SK-N-SH (cell line): Measurements from ENCODE around the gene LNPK. TPM values are rescaled to one million over a fixed set of nuclear protein-coding genes. Genes with fewer than 3 reads are reported as not detected.

ENCODE experiments used
- CTCF ChIA-PET: fragments of 300-600, 350-600 bp; formaldehyde crosslinking; extraction: SDS; loops from one replicate; lab custom pipeline; 2021; lab: Yijun Ruan, JAX
- POLR2A ChIA-PET: fragments of 350-600 bp; sonication (Branson Sonifier 250); formaldehyde crosslinking; extraction: SDS; loops from one replicate; lab custom pipeline; 2020; ENCODE audit warnings: antibody characterized with exemption, inconsistent platforms; lab: Yijun Ruan, JAX
- DNase-seq: peaks from one replicate; pipeline ENCODE4 v3.0.0; 2012
- H2AFZ ChIP-seq: fragments of 200-600 bp; sonication (generic); 2 replicates; pipeline ENCODE4 v1.8.1; 2016; ENCODE audit warnings: antibody characterized with exemption, mild to moderate bottlenecking, low read depth
- H3F3A ChIP-seq: fragments of 200-600 bp; sonication (generic); replicated peaks from 2 replicates; pipeline ENCODE3; 2016; ENCODE audit warnings: antibody characterized with exemption, mild to moderate bottlenecking; ENCODE audit not compliant: insufficient read depth
- H3K27ac ChIP-seq, 2 experiments: fragments of 200-500 bp in 1 of 2; fragments of 200-600 bp in 1 of 2; sonication (Bioruptor generic) in 1 of 2; sonication (generic), shearing (Covaris generic) in 1 of 2; 2 replicates each; pipeline versions ENCODE4 v1.5.1 to v1.6.1; 2014 to 2016; ENCODE audit warnings: low read depth in 2 of 2, inconsistent platforms in 1 of 2, low read length in 1 of 2, mild to moderate bottlenecking in 1 of 2, mixed read lengths in 1 of 2
- H3K27me3 ChIP-seq: fragments of 200-600 bp; sonication (generic), shearing (Covaris generic); 2 replicates; pipeline ENCODE4 v1.6.1; 2016; ENCODE audit warnings: mixed run types; ENCODE audit not compliant: insufficient read depth
- H3K36me3 ChIP-seq, 2 experiments: fragments of 200-500 bp in 1 of 2; fragments of 200-600 bp in 1 of 2; sonication (Bioruptor generic) in 1 of 2; sonication (generic) in 1 of 2; replicated peaks in 1 of 2; 2 replicates each; pipeline versions ENCODE3 to v1.5.1; 2014 to 2016; ENCODE audit warnings: low read length in 1 of 2, mild to moderate bottlenecking in 1 of 2; ENCODE audit not compliant: insufficient read depth in 2 of 2, control insufficient read depth in 1 of 2
- H3K4me1 ChIP-seq, 2 experiments: fragments of 200-500 bp in 1 of 2; fragments of 200-600 bp in 1 of 2; sonication (Bioruptor generic) in 1 of 2; sonication (generic), shearing (Covaris generic) in 1 of 2; 2 replicates each; pipeline versions ENCODE4 v1.5.1 to v1.6.1; 2014 to 2016; ENCODE audit warnings: low read depth in 1 of 2, low read length in 1 of 2, mixed run types in 1 of 2; ENCODE audit not compliant: insufficient read depth in 2 of 2, control insufficient read depth in 1 of 2
- H3K4me2 ChIP-seq: fragments of 200-600 bp; sonication (generic), shearing (Covaris generic); 2 replicates; pipeline ENCODE4 v1.6.1; 2017; ENCODE audit warnings: mixed run types
- H3K4me3 ChIP-seq, 2 experiments: fragments of 200-500 bp in 1 of 2; fragments of 200-600 bp in 1 of 2; sonication (Bioruptor generic) in 1 of 2; sonication (generic), shearing (Covaris generic) in 1 of 2; 2 replicates each; pipeline versions ENCODE4 v1.5.1 to v1.8.1; 2014 to 2016; ENCODE audit warnings: low read depth in 2 of 2, inconsistent platforms in 1 of 2, low read length in 1 of 2, mild to moderate bottlenecking in 1 of 2, mixed read lengths in 1 of 2, moderate library complexity in 1 of 2
- H3K79me2 ChIP-seq: fragments of 200-600 bp; sonication (generic); 2 replicates; pipeline ENCODE4 v1.8.1; 2017; ENCODE audit warnings: mild to moderate bottlenecking; ENCODE audit not compliant: insufficient read depth
- H3K9ac ChIP-seq: fragments of 200-600 bp; sonication (generic); 2 replicates; pipeline ENCODE4 v1.6.1; 2017; ENCODE audit warnings: mixed run types
- H3K9me2 ChIP-seq: fragments of 200-600 bp; sonication (generic); 2 replicates; pipeline ENCODE4 v1.6.1; 2017; ENCODE audit warnings: mixed run types
- H3K9me3 ChIP-seq: fragments of 200-600 bp; sonication (generic); 2 replicates; pipeline ENCODE4 v1.6.1; 2017; ENCODE audit warnings: mixed run types, mild to moderate bottlenecking, moderate library complexity
- H4K20me1 ChIP-seq: fragments of 200-600 bp; sonication (generic); 2 replicates; pipeline ENCODE4 v1.6.1; 2017; ENCODE audit warnings: mild to moderate bottlenecking, mixed run types; ENCODE audit not compliant: insufficient read depth
- CHD2 ChIP-seq: fragments of 150-350 bp; IDR thresholded peaks from 2 replicates; pipeline ENCODE4 v1.6.1; 2018; ENCODE audit warnings: low read length; ENCODE audit not compliant: partially characterized antibody
- EP300 ChIP-seq, 2 experiments: IDR thresholded peaks; 2 replicates each; pipeline versions ENCODE4 v1.4.0 to v1.6.1; 2012; ENCODE audit warnings: borderline replicate concordance in 1 of 2, low read depth in 1 of 2, low read length in 1 of 2
- EZH2phosphoT487 ChIP-seq: fragments of 200-600 bp; sonication (generic); IDR thresholded peaks from 2 replicates; pipeline ENCODE4 v1.6.1; 2017; ENCODE audit warnings: low read depth, mixed run types, mild to moderate bottlenecking, antibody characterized with exemption, moderate library complexity, borderline replicate concordance
- FOSL2 ChIP-seq: IDR thresholded peaks from 2 replicates; pipeline ENCODE4 v1.4.0; 2012; ENCODE audit warnings: low read depth, mild to moderate bottlenecking, moderate library complexity, borderline replicate concordance
- FOXJ3 ChIP-seq: sonication (generic); formaldehyde crosslinking; IDR thresholded peaks from 2 replicates; pipeline ENCODE4 v1.5.1; 2020; ENCODE audit warnings: mild to moderate bottlenecking, missing genetic modification reagents
- GABPA ChIP-seq: IDR thresholded peaks from 2 replicates; pipeline ENCODE4 v1.4.0; 2012; ENCODE audit warnings: low read depth, mild to moderate bottlenecking
- JUND ChIP-seq: IDR thresholded peaks from 2 replicates; pipeline ENCODE4 v1.4.0; 2012
- MAX ChIP-seq: IDR thresholded peaks from 2 replicates; pipeline ENCODE4 v1.4.0; 2012; ENCODE audit warnings: low read depth
- MEF2A ChIP-seq: IDR thresholded peaks from 2 replicates; pipeline ENCODE4 v1.4.0; 2012; ENCODE audit warnings: low read depth, borderline replicate concordance
- MXI1 ChIP-seq: IDR thresholded peaks from 2 replicates; pipeline ENCODE4 v1.6.1; 2012; ENCODE audit warnings: mild to moderate bottlenecking, low read depth, low read length, improper control_type of control experiment
- POLR2AphosphoS5 ChIP-seq: IDR thresholded peaks from 2 replicates; pipeline ENCODE4 v1.6.1; 2012; ENCODE audit warnings: low read depth, low read length
- SIN3A ChIP-seq: IDR thresholded peaks from 2 replicates; pipeline ENCODE4 v1.6.1; 2012; ENCODE audit warnings: low read depth, mild to moderate bottlenecking, low read length, moderate library complexity, borderline replicate concordance
- TAF1 ChIP-seq: IDR thresholded peaks from 2 replicates; pipeline ENCODE4 v1.6.1; 2012; ENCODE audit warnings: low read depth, mild to moderate bottlenecking, low read length, moderate library complexity, borderline replicate concordance
- TEAD4 ChIP-seq: IDR thresholded peaks from 2 replicates; pipeline ENCODE4 v1.4.0; 2012; ENCODE audit warnings: mild to moderate bottlenecking, borderline replicate concordance; ENCODE audit not compliant: insufficient read depth
- USF2 ChIP-seq: fragments of 150-350 bp; IDR thresholded peaks from 2 replicates; pipeline ENCODE4 v1.6.1; 2017; ENCODE audit warnings: antibody characterized with exemption, low read length, low read depth, borderline replicate concordance
- WGBS: methylation state at CpG from one replicate; pipeline ENCODE4 v1.1.6; 2017; ENCODE audit warnings: low lambda C conversion rate; 5-methylcytosine and 5-hydroxymethylcytosine counted together
- polyA plus RNA-seq, 3 experiments: library from polyadenylated mRNA; depleted of rRNA; stranded (reverse); fragments of >200 nt; gene quantifications; 2 replicates each; pipeline ENCODE4 v1.2.3, GENCODE V29; 2012
- TF ChIP-seq, protein P1 (sequence below): IDR thresholded peaks from 2 replicates; pipeline ENCODE4; 2012
- TF ChIP-seq, protein P2 (sequence below): IDR thresholded peaks from 2 replicates; pipeline ENCODE4 v1.4.0; 2012; ENCODE audit warnings: low read depth, borderline replicate concordance
- TF ChIP-seq, protein P3 (sequence below): IDR thresholded peaks from 2 replicates; pipeline ENCODE4 v1.6.1; 2012; ENCODE audit warnings: mild to moderate bottlenecking, low read depth, low read length, moderate library complexity

The LNPK gene
- polyA plus RNA-seq, 1 of the 3 experiments (the other 2 are of a cell fraction) = 5.0 TPM

DNA sequence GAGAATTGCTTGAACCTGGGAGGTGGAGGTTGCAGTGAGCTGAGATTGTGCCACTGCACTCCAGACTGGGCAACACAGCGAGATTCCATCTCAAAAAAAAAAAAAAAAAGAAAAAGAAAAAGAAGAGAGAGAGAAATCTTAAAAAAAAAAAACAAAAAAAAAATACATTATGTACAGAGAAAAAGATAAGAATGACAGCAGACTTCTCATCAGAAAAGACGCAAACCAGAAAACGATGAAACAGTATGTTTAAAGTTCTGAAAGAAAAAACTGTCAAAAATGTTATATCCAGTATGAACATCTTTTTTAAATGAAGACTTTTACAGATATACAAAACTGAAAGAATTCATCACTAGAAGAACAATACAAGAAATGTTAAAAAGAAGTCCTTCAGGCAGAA is 60.4 kb downstream of the LNPK start:
- H4K20me1 ChIP-seq = no peaks in the 10 kb centered on the region
- POLR2A ChIA-PET = no interaction called here
- peaks cover 7% of the 10 kb centered on the region for H3F3A ChIP-seq
- TF ChIP-seq EZH2phosphoT487 = no peak
- no peak for TF ChIP-seq TAF1
- TF ChIP-seq TEAD4 = no peak
- no peak for TF ChIP-seq GABPA
- TF ChIP-seq, protein P1, sequence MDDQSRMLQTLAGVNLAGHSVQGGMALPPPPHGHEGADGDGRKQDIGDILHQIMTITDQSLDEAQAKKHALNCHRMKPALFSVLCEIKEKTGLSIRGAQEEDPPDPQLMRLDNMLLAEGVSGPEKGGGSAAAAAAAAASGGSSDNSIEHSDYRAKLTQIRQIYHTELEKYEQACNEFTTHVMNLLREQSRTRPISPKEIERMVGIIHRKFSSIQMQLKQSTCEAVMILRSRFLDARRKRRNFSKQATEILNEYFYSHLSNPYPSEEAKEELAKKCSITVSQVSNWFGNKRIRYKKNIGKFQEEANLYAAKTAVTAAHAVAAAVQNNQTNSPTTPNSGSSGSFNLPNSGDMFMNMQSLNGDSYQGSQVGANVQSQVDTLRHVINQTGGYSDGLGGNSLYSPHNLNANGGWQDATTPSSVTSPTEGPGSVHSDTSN = no peak
- TF ChIP-seq EP300 (IDR thresholded peaks at IDR 0.05; ENCODE audit: borderline replicate concordance in 1 of 2, low read depth in 1 of 2, low read length in 1 of 2) = no peak
- TF ChIP-seq MXI1 = no peak
- no peak for TF ChIP-seq USF2
- TF ChIP-seq MEF2A = no peak
- TF ChIP-seq, protein P2, sequence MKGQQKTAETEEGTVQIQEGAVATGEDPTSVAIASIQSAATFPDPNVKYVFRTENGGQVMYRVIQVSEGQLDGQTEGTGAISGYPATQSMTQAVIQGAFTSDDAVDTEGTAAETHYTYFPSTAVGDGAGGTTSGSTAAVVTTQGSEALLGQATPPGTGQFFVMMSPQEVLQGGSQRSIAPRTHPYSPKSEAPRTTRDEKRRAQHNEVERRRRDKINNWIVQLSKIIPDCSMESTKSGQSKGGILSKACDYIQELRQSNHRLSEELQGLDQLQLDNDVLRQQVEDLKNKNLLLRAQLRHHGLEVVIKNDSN = no peak
- no peak for TF ChIP-seq SIN3A
- TF ChIP-seq FOSL2 = no peak
- no peaks in the 10 kb centered on the region for H3K9me3 ChIP-seq
- H3K9ac ChIP-seq = no peak overlapping the region
- H3K4me2 ChIP-seq = no peak overlapping the region
- DNase-seq = no peak
- no peaks in the 10 kb centered on the region; a peak in 1 of 4 replicates for H3K4me1 ChIP-seq
- CTCF ChIA-PET = no interaction called here
- WGBS = 92% methylated on average over 3 of the region's 3 CpGs
- no peaks in the 10 kb centered on the region for H3K79me2 ChIP-seq
- peaks cover 22 to 28% of the 10 kb centered on the region in 2 experiments for H3K36me3 ChIP-seq
- H2AFZ ChIP-seq = no peak overlapping the region
- no peak overlapping the region for H3K27ac ChIP-seq
- H3K9me2 ChIP-seq = no peaks in the 10 kb centered on the region
- H3K27me3 ChIP-seq = no peaks in the 10 kb centered on the region
- H3K4me3 ChIP-seq = no peak overlapping the region

DNA sequence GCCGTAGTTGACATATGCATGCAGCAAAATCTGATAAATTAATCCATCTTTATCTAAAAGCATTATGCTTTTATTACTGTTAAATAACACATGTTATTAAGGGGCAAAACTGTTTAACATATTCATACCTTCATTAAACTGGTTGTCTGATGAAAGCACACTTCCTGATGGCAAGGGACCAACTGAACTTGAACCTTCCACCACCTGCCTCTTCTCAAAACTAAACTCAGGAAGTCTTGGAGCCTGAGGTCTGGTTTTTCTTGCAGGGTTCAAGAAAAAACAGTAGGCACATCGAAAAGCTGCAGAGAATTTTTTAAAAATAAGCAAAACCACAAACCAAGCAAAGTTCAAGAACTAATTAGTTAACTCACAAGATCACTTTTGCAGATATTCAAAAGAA is 64.9 kb downstream of the LNPK start:
- POLR2A ChIA-PET = no interaction called here
- H4K20me1 ChIP-seq = no peaks in the 10 kb centered on the region

More for the DNA sequence above, 64.9 kb downstream of the LNPK start:
- CTCF ChIA-PET = interaction anchor here (1.2 kb wide), 1 partner anchor 17 kb away, joined by 3 read pairs; no protein-coding TSS in a partner anchor
- 93% methylated on average over 2 of the region's 2 CpGs for WGBS
- no peaks in the 10 kb centered on the region for H3K79me2 ChIP-seq
- no peaks in the 10 kb centered on the region for H3K9me3 ChIP-seq
- H3K4me2 ChIP-seq = no peak overlapping the region
- DNase-seq = no peak
- H3K9ac ChIP-seq = no peak overlapping the region
- TF ChIP-seq, protein P3, sequence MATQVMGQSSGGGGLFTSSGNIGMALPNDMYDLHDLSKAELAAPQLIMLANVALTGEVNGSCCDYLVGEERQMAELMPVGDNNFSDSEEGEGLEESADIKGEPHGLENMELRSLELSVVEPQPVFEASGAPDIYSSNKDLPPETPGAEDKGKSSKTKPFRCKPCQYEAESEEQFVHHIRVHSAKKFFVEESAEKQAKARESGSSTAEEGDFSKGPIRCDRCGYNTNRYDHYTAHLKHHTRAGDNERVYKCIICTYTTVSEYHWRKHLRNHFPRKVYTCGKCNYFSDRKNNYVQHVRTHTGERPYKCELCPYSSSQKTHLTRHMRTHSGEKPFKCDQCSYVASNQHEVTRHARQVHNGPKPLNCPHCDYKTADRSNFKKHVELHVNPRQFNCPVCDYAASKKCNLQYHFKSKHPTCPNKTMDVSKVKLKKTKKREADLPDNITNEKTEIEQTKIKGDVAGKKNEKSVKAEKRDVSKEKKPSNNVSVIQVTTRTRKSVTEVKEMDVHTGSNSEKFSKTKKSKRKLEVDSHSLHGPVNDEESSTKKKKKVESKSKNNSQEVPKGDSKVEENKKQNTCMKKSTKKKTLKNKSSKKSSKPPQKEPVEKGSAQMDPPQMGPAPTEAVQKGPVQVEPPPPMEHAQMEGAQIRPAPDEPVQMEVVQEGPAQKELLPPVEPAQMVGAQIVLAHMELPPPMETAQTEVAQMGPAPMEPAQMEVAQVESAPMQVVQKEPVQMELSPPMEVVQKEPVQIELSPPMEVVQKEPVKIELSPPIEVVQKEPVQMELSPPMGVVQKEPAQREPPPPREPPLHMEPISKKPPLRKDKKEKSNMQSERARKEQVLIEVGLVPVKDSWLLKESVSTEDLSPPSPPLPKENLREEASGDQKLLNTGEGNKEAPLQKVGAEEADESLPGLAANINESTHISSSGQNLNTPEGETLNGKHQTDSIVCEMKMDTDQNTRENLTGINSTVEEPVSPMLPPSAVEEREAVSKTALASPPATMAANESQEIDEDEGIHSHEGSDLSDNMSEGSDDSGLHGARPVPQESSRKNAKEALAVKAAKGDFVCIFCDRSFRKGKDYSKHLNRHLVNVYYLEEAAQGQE = no peak
- TF ChIP-seq POLR2AphosphoS5 (no peak), GABPA (no peak), MAX (no peak), FOXJ3 (CRISPR knock-in tag) (no peak), JUND (no peak), MEF2A (no peak), CHD2 (no peak)
- H3K9me2 ChIP-seq = no peaks in the 10 kb centered on the region
- peaks cover 28 to 29% of the 10 kb centered on the region in 2 experiments for H3K36me3 ChIP-seq
- no peaks in the 10 kb centered on the region for H3K4me1 ChIP-seq
- peaks cover under 1% of the 10 kb centered on the region for H3F3A ChIP-seq
- no peak overlapping the region for H3K27ac ChIP-seq
- H2AFZ ChIP-seq = no peak overlapping the region
- H3K27me3 ChIP-seq = no peaks in the 10 kb centered on the region
- no peak overlapping the region for H3K4me3 ChIP-seq
